CD14-positive monocyte (primary cell): Measurements from ENCODE around the gene NAA38. TPM values are rescaled to one million over a fixed set of nuclear protein-coding genes. Genes with fewer than 3 reads are reported as not detected.

Experiments
- DNase-seq, 3 donors: peaks; one replicate each; pipeline ENCODE4 v3.0.0-alpha.2; 2011 to 2022
- H2AFZ ChIP-seq: 2 replicates; pipeline ENCODE4 v1.6.0; 2012; ENCODE audit warnings: mild to moderate bottlenecking, low read depth, low read length, inconsistent platforms; ENCODE audit not compliant: insufficient read depth, poor library complexity, severe bottlenecking
- H3K27ac ChIP-seq, 2 donors: 1 replicate in 1 of 2; 2 replicates in 1 of 2; pipeline ENCODE4 v1.5.1; 2012 to 2013; ENCODE audit warnings: low read length in 2 of 2, control low read depth in 1 of 2, inconsistent platforms in 1 of 2, low read depth in 1 of 2, mild to moderate bottlenecking in 1 of 2
- H3K27me3 ChIP-seq, 2 donors: one replicate each; pipeline versions ENCODE4 v1.6.0 to v1.6.1; 2011 to 2013; ENCODE audit warnings: low read length in 2 of 2; ENCODE audit not compliant: control insufficient read depth in 2 of 2, insufficient read depth in 2 of 2
- H3K36me3 ChIP-seq, 2 donors: replicated peaks in 1 of 2; 1 replicate in 1 of 2; 2 replicates in 1 of 2; pipeline versions ENCODE4 v1.5.1 to v1.6.1; 2012 to 2013; ENCODE audit warnings: low read length in 2 of 2, control low read depth in 1 of 2, inconsistent platforms in 1 of 2, mild to moderate bottlenecking in 1 of 2; ENCODE audit not compliant: insufficient read depth in 2 of 2, control insufficient read depth in 1 of 2
- H3K4me1 ChIP-seq, 2 donors: 1 replicate in 1 of 2; 2 replicates in 1 of 2; pipeline versions ENCODE4 v1.5.1 to v1.6.1; 2012 to 2013; ENCODE audit warnings: low read length in 2 of 2, control low read depth in 1 of 2, inconsistent platforms in 1 of 2, mild to moderate bottlenecking in 1 of 2, moderate library complexity in 1 of 2; ENCODE audit not compliant: insufficient read depth in 2 of 2, control insufficient read depth in 1 of 2
- H3K4me2 ChIP-seq: replicated peaks from 2 replicates; pipeline ENCODE3; 2012; ENCODE audit warnings: low read length, moderate library complexity, mild to moderate bottlenecking; ENCODE audit not compliant: poor library complexity, severe bottlenecking; ENCODE audit errors: extremely low read depth
- H3K4me3 ChIP-seq, 3 experiments: fragments of 200-600 bp in 1 of 3; sonication (generic) in 1 of 3; replicated peaks in 1 of 3; 1 replicate in 2 of 3; 2 replicates in 1 of 3; pipeline ENCODE4 v1.5.1; 2011 to 2013; ENCODE audit warnings: low read length in 3 of 3, mild to moderate bottlenecking in 3 of 3, control low read depth in 2 of 3, low read depth in 2 of 3, inconsistent platforms in 1 of 3, moderate library complexity in 1 of 3
- H3K79me2 ChIP-seq: 2 replicates; pipeline ENCODE4 v1.6.0; 2012; ENCODE audit warnings: mild to moderate bottlenecking, control low read depth, inconsistent platforms, low read length, moderate library complexity; ENCODE audit not compliant: insufficient read depth
- H3K9ac ChIP-seq: 2 replicates; pipeline ENCODE4 v1.6.0; 2017; ENCODE audit warnings: low read length, mild to moderate bottlenecking; ENCODE audit not compliant: insufficient read depth, poor library complexity, severe bottlenecking
- H3K9me3 ChIP-seq, 2 donors: replicated peaks in 1 of 2; 1 replicate in 1 of 2; 2 replicates in 1 of 2; pipeline versions ENCODE4 v1.5.1 to v1.6.1; 2012 to 2013; ENCODE audit warnings: low read length in 2 of 2, control low read depth in 1 of 2; ENCODE audit not compliant: control insufficient read depth in 1 of 2, insufficient read depth in 1 of 2
- H4K20me1 ChIP-seq: 2 replicates; pipeline ENCODE4 v1.6.0; 2012; ENCODE audit warnings: mild to moderate bottlenecking, low read length, control low read depth, moderate library complexity; ENCODE audit not compliant: insufficient read depth
- H3K27ac Mint-ChIP-seq, 7 donors: one replicate each; pipeline ENCODE4 v1.8.0; 2020; ENCODE audit warnings: mild to moderate bottlenecking in 7 of 7, mixed read lengths in 7 of 7, moderate library complexity in 6 of 7, inconsistent platforms in 2 of 7
- H3K27me3 Mint-ChIP-seq, 3 donors: one replicate each; pipeline ENCODE4 v1.8.0; 2021 to 2022; ENCODE audit warnings: low read depth in 3 of 3, mild to moderate bottlenecking in 3 of 3, mixed read lengths in 3 of 3, moderate library complexity in 3 of 3, inconsistent platforms in 1 of 3
- H3K36me3 Mint-ChIP-seq, 2 donors: one replicate each; pipeline ENCODE4 v1.8.0; 2020; ENCODE audit warnings: mixed read lengths in 2 of 2, inconsistent platforms in 1 of 2, mild to moderate bottlenecking in 1 of 2
- H3K4me1 Mint-ChIP-seq: one replicate; pipeline ENCODE4 v1.8.0; 2020; ENCODE audit warnings: mild to moderate bottlenecking, mixed read lengths
- H3K4me3 Mint-ChIP-seq, 2 donors: one replicate each; pipeline ENCODE4 v1.8.0; 2020; ENCODE audit warnings: mild to moderate bottlenecking in 2 of 2, mixed read lengths in 2 of 2, moderate library complexity in 1 of 2
- H3K9me3 Mint-ChIP-seq, 7 donors: one replicate each; pipeline ENCODE4 v1.8.0; 2020 to 2022; ENCODE audit warnings: mixed read lengths in 7 of 7, mild to moderate bottlenecking in 6 of 7, moderate library complexity in 6 of 7, inconsistent platforms in 2 of 7
- WGBS: methylation state at CpG from one replicate; pipeline ENCODE4 v1.1.5; 2013; ENCODE audit warnings: missing lambda C conversion rate; ENCODE audit not compliant: insufficient coverage; 5-methylcytosine and 5-hydroxymethylcytosine counted together
- intact Hi-C, 2 donors: fragments of 100-400 bp; cut with micrococcal nuclease; formaldehyde crosslinking; loops; one replicate each; pipeline versions ENCODE4 v1.15.0 to v1.15.1; 2023
- polyA plus RNA-seq, 3 donors: library from polyadenylated mRNA; depleted of rRNA in 1 of 3; unstranded in 2 of 3; stranded (reverse) in 1 of 3; fragments of 300-500 nt in 2 of 3; fragments of >200 nt in 1 of 3; fragmentation: Illumina TruSeq in 2 of 3; gene quantifications; 1 replicate in 2 of 3; 2 replicates in 1 of 3; pipeline ENCODE4 v1.2.3, GENCODE V29; 2012 to 2021
- TF ChIP-seq, protein P1 (sequence below): fragments of 200-600 bp; IDR thresholded peaks from one replicate; pipeline ENCODE4 v1.8.0; 2022; ENCODE audit warnings: antibody characterized with exemption, mild to moderate bottlenecking

The NAA38 gene
- polyA plus RNA-seq, 3 donors: 63.8 to 197 (median 148) TPM

DNA sequence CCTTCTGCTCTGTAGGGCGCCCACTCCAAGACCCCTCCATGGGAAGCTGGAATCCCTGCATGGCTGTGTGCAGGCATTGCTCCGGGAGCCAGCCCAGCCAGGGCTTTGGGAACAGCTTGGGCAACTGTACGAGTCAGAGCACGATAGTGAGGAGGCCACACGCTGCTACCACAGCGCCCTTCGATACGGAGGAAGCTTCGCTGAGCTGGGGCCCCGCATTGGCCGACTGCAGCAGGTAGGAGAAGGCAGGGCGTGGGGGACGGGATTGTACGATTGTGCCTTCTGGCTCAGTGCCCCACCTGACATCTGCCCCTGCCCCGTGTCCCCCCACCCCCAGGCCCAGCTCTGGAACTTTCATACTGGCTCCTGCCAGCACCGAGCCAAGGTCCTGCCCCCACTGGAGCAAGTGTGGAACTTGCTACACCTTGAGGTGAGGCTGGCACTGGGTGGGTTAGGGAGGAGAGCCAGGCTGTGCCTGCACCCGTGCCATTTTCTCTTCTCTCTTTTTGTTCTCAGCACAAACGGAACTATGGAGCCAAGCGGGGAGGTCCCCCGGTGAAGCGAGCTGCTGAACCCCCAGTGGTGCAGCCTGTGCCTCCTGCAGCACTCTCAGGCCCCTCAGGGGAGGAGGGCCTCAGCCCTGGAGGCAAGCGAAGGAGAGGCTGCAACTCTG is 11.2 kb downstream of the NAA38 start:
- Mint-ChIP-seq H3K27me3 (peaks cover 0 to 14% (median 3%) of the 10 kb centered on the region in 3 donors), H3K4me1 (peaks cover 15% of the 10 kb centered on the region), H3K4me3 (peak overlapping the region in 1 of 2 donors; percentile 34), H3K9me3 (peaks cover 0 to 5% (median 0%) of the 10 kb centered on the region in 7 donors), H3K36me3 (peaks cover 42 to 67% of the 10 kb centered on the region in 2 donors), H3K27ac (peak overlapping the region in 4 of 7 donors; percentile 36 to 100 (median 78))
- Histone ChIP-seq H3K4me2 (no peak overlapping the region), H3K4me3 (no peak overlapping the region), H3K79me2 (peaks cover 48% of the 10 kb centered on the region), H3K27me3 (no peaks in the 10 kb centered on the region), H4K20me1 (peaks cover 72% of the 10 kb centered on the region), H3K4me1 (peaks cover 16 to 19% of the 10 kb centered on the region in 2 donors), H3K36me3 (peaks cover 57 to 58% of the 10 kb centered on the region in 2 donors), H2AFZ (no peak overlapping the region), H3K9me3 (no peaks in the 10 kb centered on the region), H3K9ac (no peak overlapping the region), H3K27ac (no peak overlapping the region)
- no peak for DNase-seq
- whole genome bisulfite sequencing: 97% methylated on average over 13 of the region's 22 CpGs
- intact Hi-C loops: no loop called here
- TF ChIP-seq, protein P1, sequence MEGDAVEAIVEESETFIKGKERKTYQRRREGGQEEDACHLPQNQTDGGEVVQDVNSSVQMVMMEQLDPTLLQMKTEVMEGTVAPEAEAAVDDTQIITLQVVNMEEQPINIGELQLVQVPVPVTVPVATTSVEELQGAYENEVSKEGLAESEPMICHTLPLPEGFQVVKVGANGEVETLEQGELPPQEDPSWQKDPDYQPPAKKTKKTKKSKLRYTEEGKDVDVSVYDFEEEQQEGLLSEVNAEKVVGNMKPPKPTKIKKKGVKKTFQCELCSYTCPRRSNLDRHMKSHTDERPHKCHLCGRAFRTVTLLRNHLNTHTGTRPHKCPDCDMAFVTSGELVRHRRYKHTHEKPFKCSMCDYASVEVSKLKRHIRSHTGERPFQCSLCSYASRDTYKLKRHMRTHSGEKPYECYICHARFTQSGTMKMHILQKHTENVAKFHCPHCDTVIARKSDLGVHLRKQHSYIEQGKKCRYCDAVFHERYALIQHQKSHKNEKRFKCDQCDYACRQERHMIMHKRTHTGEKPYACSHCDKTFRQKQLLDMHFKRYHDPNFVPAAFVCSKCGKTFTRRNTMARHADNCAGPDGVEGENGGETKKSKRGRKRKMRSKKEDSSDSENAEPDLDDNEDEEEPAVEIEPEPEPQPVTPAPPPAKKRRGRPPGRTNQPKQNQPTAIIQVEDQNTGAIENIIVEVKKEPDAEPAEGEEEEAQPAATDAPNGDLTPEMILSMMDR: no peak

DNA sequence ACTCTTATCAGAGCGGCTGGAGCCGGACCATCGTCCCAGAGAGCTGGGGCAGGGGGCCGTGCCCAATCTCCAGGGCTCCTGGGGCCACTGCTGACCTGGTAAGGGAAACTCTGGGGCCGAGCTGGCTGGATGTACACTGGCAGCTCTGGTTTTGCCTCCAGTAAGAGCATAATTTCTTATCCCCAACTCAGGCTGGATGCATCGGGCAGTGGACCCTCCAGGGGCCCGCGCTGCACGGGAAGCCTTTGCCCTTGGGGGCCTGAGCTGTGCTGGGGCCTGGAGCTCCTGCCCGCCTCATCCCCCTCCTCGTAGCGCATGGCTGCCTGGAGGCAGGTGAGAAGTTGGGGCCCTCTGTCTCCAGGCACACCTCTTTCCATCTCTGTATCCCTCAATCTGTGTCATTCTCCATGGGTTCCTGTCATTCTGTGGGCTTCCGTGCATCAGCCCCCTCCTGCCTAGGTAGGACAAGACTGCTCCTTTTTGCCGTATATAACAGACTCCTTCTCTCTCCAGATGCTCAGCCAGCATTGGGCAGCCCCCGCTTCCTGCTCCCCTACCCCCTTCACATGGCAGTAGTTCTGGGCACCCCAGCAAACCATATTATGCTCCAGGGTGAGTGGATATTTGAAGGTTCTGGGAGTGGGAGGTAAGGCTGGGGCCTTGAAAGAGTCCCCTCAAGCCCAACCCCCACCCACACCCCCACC is 11.8 kb downstream of the NAA38 start:
- peak overlapping the region; percentile 66 to 92 (median 79) for H3K4me3 ChIP-seq
- 94% methylated on average over 14 of the region's 15 CpGs for WGBS
- H4K20me1 ChIP-seq: peaks cover 65% of the 10 kb centered on the region
- DNase-seq: peak in 1 of 3 donors; percentile 12
- H3K27ac Mint-ChIP-seq: peak overlapping the region; percentile 97 to 100 (median 100)
- H3K27me3 Mint-ChIP-seq: peaks cover 0 to 14% (median 4%) of the 10 kb centered on the region in 3 donors
- TF ChIP-seq, protein P1: no peak
- H3K9ac ChIP-seq: peak overlapping the region; percentile 100
- peak overlapping the region; percentile 78 for H3K4me2 ChIP-seq
- H3K36me3 ChIP-seq: peaks cover 51 to 53% of the 10 kb centered on the region in 2 donors
- H3K27ac ChIP-seq: peak overlapping the region; percentile 98 to 100
- peak overlapping the region; percentile 93 to 98 for H3K4me3 Mint-ChIP-seq
- H3K27me3 ChIP-seq: no peaks in the 10 kb centered on the region
- H3K9me3 Mint-ChIP-seq: peaks cover 0 to 5% (median 0%) of the 10 kb centered on the region in 7 donors
- H3K36me3 Mint-ChIP-seq: peaks cover 41 to 67% of the 10 kb centered on the region in 2 donors
- H3K4me1 Mint-ChIP-seq: peaks cover 17% of the 10 kb centered on the region
- H2AFZ ChIP-seq: no peak overlapping the region
- H3K9me3 ChIP-seq: no peaks in the 10 kb centered on the region
- H3K79me2 ChIP-seq: peaks cover 52% of the 10 kb centered on the region
- intact Hi-C loops: no loop called here
- peaks cover 21 to 23% of the 10 kb centered on the region in 2 donors for H3K4me1 ChIP-seq
